Keratinocyte (primary cell): Measurements from ENCODE around the gene MAP3K4.

ENCODE experiments used
- CTCF ChIP-seq, 3 experiments: IDR thresholded peaks in 1 of 3; conservative IDR thresholded peaks in 1 of 3; optimal IDR thresholded peaks in 1 of 3; 2 replicates in 2 of 3; 3 replicates in 1 of 3; pipeline versions ENCODE3 to v1.5.1; 2011; ENCODE audit warnings: low read length in 3 of 3, mild to moderate bottlenecking in 3 of 3, moderate library complexity in 2 of 3, control low read depth in 1 of 3, inconsistent platforms in 1 of 3; ENCODE audit not compliant: insufficient read depth in 2 of 3; ENCODE audit errors: extremely low read depth in 1 of 3
- EZH2 ChIP-seq: IDR thresholded peaks from one replicate; pipeline ENCODE4 v1.6.1; 2012; ENCODE audit warnings: inconsistent platforms, mild to moderate bottlenecking, low read length, moderate library complexity

DNA sequence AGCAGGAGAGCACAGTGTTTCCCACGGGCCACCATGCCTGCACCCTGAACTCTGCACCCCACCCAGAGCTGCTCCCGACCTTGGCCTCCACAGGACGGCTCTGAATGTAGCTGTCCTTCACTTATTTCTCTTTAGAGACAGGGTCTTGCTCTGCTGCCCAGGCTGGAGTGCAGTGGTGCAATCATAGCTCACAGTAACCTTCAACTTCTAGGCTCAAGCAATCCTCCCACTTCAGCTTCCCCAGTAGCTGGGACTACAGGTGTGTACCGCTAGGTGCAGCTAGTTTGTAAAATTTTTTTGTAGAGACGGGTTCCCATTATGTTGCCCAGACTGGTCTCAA lies 151.4 kb downstream of the MAP3K4 start:
- TF ChIP-seq CTCF (optimal IDR thresholded peaks at IDR 0.05 in 1 of 3, IDR thresholded peaks at IDR 0.05 in 1 of 3, conservative IDR thresholded peaks at IDR 0.05 in 1 of 3; ENCODE audit: extremely low read depth in 1 of 3, insufficient read depth in 2 of 3, low read length in 3 of 3) (no peak), EZH2 (no peak)
